AG04450 (cell line): Measurements from ENCODE around the gene NTM. TPM values are rescaled to one million over a fixed set of nuclear protein-coding genes. Genes with fewer than 3 reads are reported as not detected.

Experiments
- CTCF ChIA-PET: fragments of 300-600, 350-600 bp; formaldehyde crosslinking; extraction: SDS; loops from one replicate; lab custom pipeline; 2022; ENCODE audit warnings: antibody characterized with exemption, inconsistent platforms; lab: Charles Lee
- POLR2A ChIA-PET: fragments of 350-600 bp; formaldehyde crosslinking; extraction: SDS; loops from one replicate; lab custom pipeline; 2021; ENCODE audit warnings: antibody characterized with exemption, inconsistent platforms; lab: Yijun Ruan, JAX
- DNase-seq: peaks from one replicate; pipeline ENCODE4 v3.0.0-alpha.2; 2011; ENCODE audit warnings: low read depth, low spot score
- H3K27ac ChIP-seq: one replicate; pipeline ENCODE4 v1.5.1; 2012; ENCODE audit warnings: low read depth, low read length, control low read depth
- H3K27me3 ChIP-seq: one replicate; pipeline ENCODE4 v1.6.0; 2012; ENCODE audit warnings: low read length; ENCODE audit not compliant: control insufficient read depth, insufficient read depth
- H3K4me3 ChIP-seq: 2 replicates; pipeline ENCODE4 v1.5.1; 2011; ENCODE audit warnings: mild to moderate bottlenecking, low read depth, low read length, control low read depth
- H3K9me3 ChIP-seq: 2 replicates; pipeline ENCODE4 v1.5.1; 2012; ENCODE audit warnings: low read length; ENCODE audit not compliant: control insufficient read depth, insufficient read depth
- polyA plus RNA-seq: library from polyadenylated mRNA; depleted of rRNA; stranded (reverse); fragments of >200 nt; gene quantifications from 2 replicates; pipeline ENCODE4 v1.2.3, GENCODE V29; 2011
- TF ChIP-seq, protein P1 (sequence below): IDR thresholded peaks from 2 replicates; pipeline ENCODE4 v1.5.1; 2011; ENCODE audit warnings: low read depth, low read length, control low read depth, inconsistent platforms

The NTM gene
- polyA plus RNA-seq, 1 experiment: 26.9 TPM

GRCh38 chr11:131955904-131956303, 585.5 kb downstream of the NTM start:
- TF ChIP-seq, protein P1, sequence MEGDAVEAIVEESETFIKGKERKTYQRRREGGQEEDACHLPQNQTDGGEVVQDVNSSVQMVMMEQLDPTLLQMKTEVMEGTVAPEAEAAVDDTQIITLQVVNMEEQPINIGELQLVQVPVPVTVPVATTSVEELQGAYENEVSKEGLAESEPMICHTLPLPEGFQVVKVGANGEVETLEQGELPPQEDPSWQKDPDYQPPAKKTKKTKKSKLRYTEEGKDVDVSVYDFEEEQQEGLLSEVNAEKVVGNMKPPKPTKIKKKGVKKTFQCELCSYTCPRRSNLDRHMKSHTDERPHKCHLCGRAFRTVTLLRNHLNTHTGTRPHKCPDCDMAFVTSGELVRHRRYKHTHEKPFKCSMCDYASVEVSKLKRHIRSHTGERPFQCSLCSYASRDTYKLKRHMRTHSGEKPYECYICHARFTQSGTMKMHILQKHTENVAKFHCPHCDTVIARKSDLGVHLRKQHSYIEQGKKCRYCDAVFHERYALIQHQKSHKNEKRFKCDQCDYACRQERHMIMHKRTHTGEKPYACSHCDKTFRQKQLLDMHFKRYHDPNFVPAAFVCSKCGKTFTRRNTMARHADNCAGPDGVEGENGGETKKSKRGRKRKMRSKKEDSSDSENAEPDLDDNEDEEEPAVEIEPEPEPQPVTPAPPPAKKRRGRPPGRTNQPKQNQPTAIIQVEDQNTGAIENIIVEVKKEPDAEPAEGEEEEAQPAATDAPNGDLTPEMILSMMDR: no peak
- CTCF ChIA-PET: interaction anchor here (1.1 to 1.2 kb wide), 2 partner anchors 41 to 171 kb away, joined by 4 to 5 read pairs; no protein-coding TSS in a partner anchor
- POLR2A ChIA-PET: no interaction called here
- H3K27me3 ChIP-seq: no peaks in the 10 kb centered on the region
- no peaks in the 10 kb centered on the region for H3K9me3 ChIP-seq
- no peak for DNase-seq
- no peak overlapping the region for H3K27ac ChIP-seq
- H3K4me3 ChIP-seq: no peak overlapping the region

- TF ChIP-seq, protein P1: no peak
- no peak overlapping the region for H3K4me3 ChIP-seq
- H3K9me3 ChIP-seq: no peaks in the 10 kb centered on the region
- no peaks in the 10 kb centered on the region for H3K27me3 ChIP-seq
- no peak overlapping the region for H3K27ac ChIP-seq
- POLR2A ChIA-PET: no interaction called here
- DNase-seq: no peak
- CTCF ChIA-PET: interaction anchor here (0.8 kb wide), 1 partner anchor 46 kb away, joined by 3 read pairs; no protein-coding TSS in a partner anchor
These were observed 586.8 kb downstream of the NTM start for GRCh38 chr11:131957201-131957600.

DNA sequence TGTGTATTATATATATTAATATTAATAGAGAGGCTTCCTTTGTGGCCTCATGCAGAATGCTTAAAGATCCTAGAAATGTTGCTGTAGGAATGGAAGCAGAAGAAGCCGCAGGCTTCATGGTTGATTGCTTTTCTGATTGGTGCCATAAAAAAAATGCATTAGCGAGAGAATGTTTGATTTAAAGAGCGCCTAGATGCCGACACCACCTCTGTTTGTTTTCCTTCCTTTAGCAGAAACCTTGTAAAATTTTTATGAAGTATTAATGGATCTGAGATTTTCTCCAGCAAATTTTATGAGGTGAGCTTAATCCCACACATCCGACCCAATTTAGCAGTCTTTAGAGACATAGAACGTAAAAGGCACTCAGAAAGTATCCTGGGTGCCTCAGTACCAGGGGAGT, 587.5 kb downstream of the NTM start:
- no peaks in the 10 kb centered on the region for H3K9me3 ChIP-seq
- POLR2A ChIA-PET: no interaction called here
- H3K27ac ChIP-seq: no peak overlapping the region
- H3K27me3 ChIP-seq: no peaks in the 10 kb centered on the region
- CTCF ChIA-PET: no interaction called here
- H3K4me3 ChIP-seq: no peak overlapping the region
- TF ChIP-seq, protein P1: no peak
- DNase-seq: no peak

GRCh38 chr11:131962818-131963217, 592.4 kb downstream of the NTM start:
- Histone ChIP-seq H3K27ac (no peak overlapping the region), H3K4me3 (no peak overlapping the region), H3K9me3 (no peaks in the 10 kb centered on the region), H3K27me3 (no peaks in the 10 kb centered on the region)
- TF ChIP-seq, protein P1: no peak
- CTCF ChIA-PET: no interaction called here
- POLR2A ChIA-PET: no interaction called here
- DNase-seq: no peak

GRCh38 chr11:131964698-131965483, 594.5 kb downstream of the NTM start:
- DNase-seq: no peak
- ChIA-PET POLR2A (no interaction called here), CTCF (interaction anchor here (2.9 kb wide), 1 partner anchor 162 kb away, joined by 12 read pairs; no protein-coding TSS in a partner anchor)
- no peaks in the 10 kb centered on the region for H3K9me3 ChIP-seq
- no peak overlapping the region for H3K27ac ChIP-seq
- TF ChIP-seq, protein P1: no peak
- H3K4me3 ChIP-seq: no peak overlapping the region
- no peaks in the 10 kb centered on the region for H3K27me3 ChIP-seq
